Measurements from ENCODE around the gene LOXL3.
"Not testable (repeated sequence)": the region's sequence is repeated elsewhere in the genome, so short reads cannot be mapped to it uniquely, and the experiment has no call there.

The LOXL3 gene

DNA sequence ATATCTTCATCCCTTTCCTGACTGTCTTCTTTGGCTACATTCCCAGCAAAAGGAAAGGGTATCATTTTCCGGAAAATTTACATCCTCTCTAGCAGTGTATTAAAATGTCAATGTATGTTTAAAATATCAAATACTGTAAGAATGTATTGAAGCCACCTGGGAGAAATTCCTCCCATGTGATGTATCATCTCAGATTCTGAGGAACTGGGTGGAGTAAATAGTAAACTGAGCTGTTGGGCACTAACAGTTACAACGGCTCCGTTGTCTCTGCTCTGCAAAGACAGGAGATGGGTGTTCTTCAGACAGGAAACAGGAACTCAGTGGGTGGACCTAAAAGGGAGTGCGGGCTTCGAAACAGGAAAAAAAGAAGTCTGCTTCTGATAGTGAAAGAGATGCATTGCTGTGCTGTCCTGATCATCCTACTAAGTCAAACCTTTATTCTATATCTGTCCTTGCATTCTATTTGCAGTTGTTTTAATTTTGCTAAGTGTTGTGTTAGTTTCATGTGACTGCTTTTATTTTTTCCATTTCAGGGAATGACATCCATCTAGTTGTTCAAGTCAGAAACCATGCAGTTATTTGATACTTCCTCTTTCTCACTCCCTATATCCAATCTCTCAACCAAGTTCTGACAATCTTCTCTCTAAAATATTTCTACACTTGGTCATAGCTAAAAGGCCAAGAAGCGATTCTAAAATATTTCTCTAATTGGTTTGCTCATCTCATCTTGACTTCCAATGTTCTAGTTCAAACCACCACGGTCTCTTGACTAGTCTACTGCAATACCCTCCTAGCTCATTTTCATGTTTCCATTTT, 20.2 kb upstream of the LOXL3 start:
- DNase-seq (ENCODE audit: low read depth): no peak

DNA sequence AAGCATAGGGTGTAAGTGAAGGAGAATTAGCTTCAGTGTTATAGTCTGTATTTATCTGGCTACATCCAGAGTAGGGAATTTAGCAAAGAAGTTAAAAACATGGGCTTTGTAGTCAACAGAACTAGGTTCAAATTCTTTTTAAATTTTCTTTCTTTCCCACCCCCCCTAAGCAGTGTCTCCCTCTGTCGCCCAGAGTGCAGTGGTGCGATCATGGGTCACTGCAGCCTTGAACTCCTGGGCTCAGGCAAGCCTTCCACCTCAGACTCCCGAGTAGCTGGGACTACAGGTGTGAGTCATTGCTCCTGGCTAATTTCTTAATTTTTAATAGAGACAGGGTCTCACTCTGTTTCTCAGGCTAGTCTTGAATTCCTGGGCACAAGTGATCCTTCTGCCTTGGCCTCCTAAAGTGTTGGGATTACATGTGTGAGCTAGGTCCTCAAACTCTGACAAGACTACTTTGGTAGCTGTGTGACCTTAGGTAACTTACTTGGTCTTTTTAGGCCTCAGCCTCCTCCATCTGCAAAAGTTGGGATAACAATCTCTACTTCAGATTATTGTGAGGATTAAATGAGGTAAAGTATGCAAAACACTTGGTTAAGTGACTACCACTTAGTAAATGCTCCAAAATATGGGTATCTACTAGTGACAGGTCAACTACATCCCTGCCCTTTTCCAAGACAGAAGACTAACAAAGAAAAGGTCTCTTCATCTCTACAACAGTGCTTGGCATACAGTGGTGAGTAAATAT, 18.6 kb upstream of the LOXL3 start:
- no peak for DNase-seq (ENCODE audit: low read depth)

DNA sequence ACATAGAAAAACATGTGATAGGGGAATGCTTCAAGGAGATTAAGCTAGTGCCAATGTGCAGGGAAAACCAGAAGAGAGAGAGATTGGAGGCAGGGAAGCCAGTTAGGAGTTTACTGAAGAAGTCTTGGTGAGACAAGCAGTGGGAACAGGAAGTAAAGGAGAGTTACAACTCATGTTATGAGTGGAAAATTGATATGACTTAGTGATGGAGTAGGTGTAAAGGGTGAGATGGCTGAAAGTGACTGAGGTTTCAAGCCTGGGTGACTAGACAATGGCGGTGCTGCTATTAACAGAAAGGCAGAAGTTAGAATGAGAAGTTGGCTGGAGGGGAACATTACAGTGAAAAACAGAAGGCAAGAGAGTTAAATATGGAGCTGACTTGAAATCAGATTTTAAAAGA, 17.3 kb upstream of the LOXL3 start:
- no peak for DNase-seq (ENCODE audit: low read depth)

DNA sequence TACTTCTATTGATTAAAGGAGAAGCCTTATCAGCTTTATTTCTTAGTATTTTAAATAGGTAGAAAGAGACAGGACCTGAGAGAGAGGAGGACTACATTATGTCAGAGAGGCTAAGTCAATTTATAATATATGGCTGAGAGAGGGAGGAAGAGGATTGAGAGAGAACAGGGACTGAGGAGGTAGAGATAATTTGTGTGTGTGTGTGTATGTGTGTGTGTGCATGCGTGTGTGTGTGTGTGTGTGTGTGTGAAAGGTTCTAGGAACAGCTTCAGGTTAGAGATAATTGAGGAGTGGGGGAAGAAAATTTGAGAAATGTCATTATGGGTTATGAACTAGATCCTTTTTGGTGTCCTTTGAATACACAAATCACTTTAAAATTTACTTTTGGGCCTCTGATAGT, 15.9 kb upstream of the LOXL3 start:
- no peak for DNase-seq (ENCODE audit: low read depth)

DNA sequence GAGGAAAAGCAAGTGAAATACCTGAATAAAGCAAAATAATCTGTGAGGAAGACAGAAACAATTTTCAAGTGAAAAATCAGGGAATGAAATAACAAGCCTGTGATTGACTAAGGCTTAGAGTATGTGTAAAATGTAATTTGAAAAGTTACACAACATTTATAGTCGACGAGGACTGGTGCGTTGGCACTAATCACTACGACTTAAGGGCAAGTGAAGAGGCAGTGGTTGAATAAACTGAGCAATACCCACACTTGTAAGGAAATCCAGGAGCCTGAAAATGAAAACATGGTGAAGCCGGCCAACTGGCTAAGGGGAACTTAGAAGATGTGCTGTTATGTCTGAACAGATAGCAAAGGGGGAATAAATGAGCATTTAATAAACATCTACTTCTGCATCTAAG, 14.1 kb upstream of the LOXL3 start:
- DNase-seq (ENCODE audit: low read depth): peak; percentile 70

DNA sequence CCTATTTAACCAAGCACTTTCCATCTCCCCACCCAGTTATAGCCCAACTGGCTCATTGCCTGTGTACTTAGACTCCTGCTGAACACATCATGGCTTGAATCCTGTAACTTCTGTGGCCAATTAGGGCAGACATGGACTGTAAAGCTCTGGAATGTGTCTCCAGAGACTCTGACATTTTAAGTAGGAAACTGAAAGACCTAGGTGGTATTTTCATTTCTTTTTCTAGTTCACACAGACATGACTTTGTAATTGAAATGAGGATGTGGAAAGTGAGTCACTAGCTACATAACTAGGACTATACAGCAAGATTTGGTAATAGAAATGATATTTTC, 13.0 kb upstream of the LOXL3 start:
- DNase-seq (ENCODE audit: low read depth): peak; percentile 94

DNA sequence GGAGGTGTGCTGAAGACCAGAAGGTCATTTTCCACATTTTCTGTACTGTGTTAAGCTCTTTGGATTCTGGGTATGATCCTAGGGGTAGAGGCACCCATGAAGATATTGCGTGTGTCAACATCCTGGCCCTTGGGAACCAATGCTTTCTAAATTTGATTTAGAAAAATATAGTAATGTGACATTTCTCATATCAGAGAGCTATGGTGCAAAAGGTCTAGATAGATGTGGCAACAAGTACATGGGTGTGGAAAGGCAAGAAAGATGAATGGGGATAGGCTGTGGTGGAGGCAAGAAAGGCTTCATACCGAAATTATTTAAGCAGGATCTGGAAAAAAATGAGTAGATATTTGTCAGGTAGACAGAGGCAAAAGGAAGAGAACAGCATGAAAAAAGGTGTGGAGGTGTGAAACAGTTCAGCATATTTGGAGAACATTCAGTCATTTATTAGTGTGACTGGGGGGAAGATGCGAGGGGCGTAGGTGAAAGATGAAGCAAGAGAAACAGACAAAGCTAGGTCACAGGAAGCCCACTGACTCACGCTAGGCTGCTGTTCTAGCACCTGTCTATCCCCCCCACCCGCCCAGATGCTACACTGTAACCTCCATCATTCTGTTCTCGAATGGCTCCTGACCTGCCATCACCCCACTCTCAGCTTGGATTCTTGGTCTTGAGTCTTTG, 12.5 kb upstream of the LOXL3 start:
- DNase-seq (ENCODE audit: low read depth): no peak

DNA sequence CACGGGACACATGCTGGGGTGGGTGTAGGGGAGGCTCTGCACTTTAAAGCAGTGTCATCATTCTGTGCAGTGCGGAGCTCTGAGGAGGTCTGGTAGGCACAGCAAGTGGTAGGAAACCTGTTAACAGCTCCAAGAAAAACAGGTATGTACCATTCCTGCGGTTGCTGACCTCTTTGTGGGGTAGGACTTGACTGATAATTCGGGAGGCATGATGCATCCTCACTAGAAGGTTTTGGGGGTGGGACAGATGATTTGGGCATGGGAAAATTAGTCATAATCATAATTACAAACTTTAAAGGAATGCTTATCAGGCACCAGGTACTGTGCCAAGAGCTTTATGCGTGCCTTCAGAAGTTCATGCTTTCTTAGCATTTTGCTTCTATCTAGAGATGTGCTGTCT, 10.5 kb upstream of the LOXL3 start:
- no peak for DNase-seq (ENCODE audit: low read depth)

DNA sequence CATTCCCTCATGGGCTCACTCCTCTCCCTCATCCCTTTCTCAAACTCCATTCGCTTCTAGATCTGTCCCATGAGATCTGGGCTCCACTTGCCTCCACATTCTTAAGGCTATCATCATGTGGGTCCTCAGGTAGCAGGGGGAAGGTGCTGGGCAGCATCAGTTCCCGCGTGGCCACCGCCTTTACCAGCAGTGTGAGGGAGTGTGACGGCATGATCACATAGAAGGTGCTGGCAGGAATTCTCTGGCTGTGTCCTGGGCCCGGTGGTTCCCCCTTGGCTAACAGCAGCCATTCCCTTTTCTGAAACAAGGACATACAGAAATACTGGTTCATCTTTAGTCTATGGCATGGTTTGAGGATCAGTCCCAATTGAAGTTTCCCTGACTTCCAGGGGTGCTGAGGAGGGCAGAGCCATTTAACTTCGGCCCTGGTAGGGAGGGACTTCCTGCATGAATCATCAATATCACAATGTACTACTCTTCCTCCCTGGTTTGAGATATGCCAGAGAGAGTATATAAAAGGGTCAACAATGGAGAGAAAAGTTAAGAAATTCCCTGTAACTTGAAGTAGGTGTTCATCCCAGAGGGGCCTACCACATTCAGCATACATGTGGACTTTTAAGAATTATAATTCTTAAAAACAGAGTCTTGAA, 8.5 kb upstream of the LOXL3 start:
- DNase-seq (ENCODE audit: low read depth): no peak

DNA sequence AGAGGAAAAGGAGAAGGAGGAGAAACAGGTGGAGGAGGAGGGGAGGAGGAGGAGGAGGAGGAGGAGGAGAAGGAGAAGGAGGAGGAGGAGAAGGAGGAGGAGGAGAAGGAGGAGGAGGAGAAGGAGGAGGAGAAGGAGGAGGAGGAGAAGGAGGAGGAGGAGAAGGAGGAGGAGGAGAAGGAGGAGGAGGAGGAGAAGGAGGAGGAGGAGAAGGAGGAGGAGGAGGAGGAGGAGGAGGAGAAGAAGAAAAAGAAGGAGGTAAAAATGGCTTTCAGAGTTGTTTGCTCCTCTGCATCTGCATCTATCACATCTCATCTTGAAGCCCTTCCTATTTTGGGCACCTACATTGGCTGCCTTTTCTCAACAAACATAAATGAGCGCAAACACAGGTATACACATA, 7.3 kb upstream of the LOXL3 start:
- not testable (repeated sequence) for DNase-seq (ENCODE audit: low read depth)

DNA sequence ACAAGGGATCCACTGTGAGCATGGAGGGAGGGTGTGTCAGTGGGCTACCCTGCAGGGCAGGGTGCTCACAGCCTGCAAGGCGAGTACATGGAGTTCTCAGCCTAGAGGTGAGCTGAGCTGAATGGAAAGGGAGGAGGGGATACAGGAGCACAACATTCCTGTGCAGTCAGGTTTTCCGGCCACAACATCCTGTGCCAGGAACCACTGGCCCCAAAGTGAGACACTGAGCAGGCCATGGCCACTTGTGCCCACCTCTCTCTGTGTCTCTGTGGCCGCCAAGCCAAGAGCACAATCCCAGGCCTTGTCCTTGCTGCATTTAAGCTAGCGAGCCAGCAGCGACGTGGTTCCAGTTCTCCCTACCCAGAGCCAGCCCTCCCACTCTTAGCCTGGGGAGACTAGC, 6.8 kb upstream of the LOXL3 start:
- no peak for DNase-seq (ENCODE audit: low read depth)

DNA sequence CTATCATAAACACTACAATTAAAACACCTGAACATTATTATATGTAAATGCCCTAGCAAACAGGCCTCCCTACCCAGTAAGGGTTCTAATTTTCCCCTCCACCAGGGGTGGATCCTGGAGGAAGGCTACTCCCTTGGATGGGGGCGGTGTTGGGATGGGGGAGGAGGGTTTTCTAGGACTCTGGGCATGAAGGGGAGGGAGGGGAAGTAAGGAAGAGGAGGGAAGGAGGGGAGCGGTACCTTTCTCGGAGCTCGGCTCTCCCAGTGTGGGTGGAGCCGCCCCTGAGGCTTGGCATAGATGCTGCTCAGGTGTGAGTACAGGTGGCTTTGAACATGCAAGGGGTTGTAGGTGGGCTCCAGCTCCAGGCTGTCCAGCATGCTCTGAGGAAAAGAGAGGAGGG, 6.2 kb upstream of the LOXL3 start:
- DNase-seq (ENCODE audit: low read depth): no peak

DNA sequence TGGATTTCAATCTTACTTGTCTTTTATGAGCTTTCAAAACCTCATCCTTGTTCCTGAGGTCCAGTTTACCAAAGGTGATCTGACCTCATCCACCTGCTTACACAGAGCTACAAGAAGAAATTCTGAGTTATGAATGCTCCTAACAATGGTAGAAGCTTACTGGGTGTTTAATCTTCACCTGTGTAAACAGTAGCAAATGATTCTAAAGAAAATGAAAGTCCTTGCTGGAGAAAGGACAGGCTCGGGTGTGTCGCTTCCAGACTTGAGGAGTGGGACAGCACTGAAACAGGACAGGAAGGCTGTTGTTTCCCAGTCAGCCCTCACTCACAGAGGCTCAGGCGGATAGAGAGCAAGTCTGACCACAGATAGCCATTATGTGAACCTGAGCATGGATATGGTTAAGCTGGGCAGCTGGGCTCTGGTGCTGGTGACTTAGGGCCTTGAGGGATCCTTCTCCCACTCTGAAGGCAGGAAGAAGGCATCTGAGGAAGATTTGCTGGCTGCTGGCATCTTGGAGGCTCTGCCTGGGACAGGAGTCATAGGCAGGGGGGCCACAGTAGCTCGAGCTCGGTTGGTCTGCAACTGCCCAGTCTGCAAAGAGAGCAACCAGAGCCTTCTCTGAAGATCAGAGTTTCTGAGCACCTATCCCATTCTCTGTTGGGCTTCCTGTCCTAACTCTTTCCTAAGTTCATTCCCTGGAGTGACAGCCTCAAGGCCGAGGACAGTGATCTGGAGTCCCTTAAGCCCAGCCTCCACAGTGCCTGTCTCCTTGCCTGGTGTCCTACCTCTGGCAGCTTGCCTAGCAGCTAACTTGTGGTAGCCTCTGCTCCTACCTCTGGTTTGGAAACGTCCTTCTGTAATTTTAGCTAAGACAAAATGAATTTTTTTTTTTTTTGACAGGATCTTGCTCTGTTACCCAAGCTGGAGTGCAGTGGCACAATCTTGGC, 4.8 kb upstream of the LOXL3 start:
- DNase-seq (ENCODE audit: low read depth): no peak

DNA sequence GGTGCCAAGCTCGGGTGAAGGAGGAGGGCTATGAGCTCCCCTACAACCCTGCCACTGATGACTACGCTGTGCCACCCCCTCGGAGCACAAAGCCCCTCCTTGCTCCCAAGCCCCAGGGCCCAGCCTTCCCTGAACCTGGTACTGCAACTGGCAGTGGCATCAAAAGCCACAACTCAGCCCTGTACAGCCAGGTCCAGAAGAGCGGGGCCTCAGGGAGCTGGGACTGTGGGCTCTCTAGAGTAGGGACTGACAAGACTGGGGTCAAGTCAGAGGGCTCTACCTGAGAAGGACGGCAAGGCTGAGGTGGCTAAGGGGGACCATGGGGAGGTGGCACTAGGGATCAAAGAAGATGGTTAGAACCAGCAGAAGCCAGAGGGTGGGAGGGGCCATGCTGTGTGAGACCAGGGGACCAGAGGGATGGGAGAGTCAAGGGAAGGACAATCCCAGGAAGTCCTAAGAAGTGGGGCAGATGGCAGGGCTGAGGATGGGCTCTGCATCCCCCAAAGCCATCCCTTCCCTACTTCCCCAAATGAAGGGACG, 3.2 kb upstream of the LOXL3 start:
- DNase-seq (ENCODE audit: low read depth): no peak

DNA sequence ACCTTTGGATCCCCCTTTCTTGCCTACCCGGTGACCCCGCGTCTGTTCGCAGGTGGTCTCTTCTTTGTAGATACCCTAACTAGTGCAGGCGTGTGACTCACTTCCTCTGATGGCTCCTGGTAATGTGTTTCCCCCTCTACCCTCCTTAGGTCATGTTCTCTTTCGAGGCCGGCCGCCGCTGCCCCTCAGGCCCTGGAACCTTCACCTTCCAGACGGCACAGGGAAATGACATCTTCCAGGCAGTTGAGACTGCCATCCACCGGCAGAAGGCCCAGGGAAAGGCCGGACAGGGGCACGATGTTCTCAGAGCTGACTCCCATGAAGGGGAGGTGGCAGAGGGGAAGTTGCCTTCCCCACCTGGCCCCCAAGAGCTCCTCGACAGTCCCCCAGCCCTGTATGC, 2.4 kb upstream of the LOXL3 start:
- DNase-seq (ENCODE audit: low read depth): no peak

DNA sequence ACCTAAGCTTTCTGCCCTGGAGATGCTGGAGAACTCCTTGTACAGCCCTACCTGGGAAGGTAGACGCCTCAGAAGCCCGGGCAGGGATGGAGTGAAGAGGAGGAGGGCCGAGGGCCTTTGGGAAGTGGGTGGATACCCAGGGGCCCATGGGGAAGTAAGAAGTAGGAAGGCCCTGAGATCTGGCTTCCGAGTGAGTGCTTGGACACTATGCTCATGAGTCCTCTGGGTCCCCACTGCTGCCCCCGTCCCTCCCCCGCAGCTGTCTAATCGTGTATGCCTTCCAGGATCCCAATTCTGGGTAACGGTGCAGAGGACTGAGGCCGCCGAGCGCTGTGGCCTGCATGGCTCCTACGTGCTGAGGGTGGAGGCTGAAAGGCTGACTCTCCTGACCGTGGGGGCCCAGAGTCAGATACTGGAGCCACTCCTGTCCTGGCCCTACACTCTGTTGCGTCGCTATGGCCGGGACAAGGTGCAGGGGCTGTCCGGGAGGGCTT, 1.9 kb upstream of the LOXL3 start:
- no peak for DNase-seq (ENCODE audit: low read depth)

DNA sequence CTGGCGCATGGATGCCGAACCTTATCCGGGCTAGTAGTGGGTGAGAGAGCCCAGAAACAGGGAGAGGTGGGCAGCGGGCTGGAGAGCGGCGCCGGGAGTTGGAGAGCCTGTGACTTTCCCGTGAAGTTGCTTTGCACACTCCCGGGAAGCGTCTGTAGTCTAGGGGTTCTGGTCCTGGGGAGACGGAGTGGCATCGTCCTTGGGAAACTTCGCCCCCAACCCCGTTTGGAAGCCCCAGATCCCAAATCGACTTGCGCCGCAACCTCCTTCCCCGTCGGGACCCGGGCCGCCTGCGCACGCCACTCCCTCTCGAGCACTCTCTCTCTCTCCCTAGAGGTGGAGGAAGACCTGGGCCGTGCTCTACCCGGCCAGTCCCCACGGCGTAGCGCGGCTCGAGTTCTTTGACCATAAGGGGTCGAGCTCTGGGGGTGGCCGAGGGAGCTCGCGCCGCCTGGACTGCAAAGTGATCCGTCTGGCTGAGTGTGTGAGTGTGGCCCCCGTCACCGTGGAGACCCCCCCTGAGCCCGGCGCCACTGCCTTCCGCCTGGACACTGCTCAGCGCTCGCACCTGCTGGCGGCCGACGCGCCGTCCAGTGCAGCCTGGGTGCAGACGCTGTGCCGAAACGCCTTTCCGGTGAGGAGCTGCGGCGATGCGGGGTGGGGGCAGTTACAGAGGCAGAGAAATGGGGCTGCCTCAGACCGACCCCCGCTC, 1.2 kb upstream of the LOXL3 start:
- DNase-seq (ENCODE audit: low read depth): no peak

DNA sequence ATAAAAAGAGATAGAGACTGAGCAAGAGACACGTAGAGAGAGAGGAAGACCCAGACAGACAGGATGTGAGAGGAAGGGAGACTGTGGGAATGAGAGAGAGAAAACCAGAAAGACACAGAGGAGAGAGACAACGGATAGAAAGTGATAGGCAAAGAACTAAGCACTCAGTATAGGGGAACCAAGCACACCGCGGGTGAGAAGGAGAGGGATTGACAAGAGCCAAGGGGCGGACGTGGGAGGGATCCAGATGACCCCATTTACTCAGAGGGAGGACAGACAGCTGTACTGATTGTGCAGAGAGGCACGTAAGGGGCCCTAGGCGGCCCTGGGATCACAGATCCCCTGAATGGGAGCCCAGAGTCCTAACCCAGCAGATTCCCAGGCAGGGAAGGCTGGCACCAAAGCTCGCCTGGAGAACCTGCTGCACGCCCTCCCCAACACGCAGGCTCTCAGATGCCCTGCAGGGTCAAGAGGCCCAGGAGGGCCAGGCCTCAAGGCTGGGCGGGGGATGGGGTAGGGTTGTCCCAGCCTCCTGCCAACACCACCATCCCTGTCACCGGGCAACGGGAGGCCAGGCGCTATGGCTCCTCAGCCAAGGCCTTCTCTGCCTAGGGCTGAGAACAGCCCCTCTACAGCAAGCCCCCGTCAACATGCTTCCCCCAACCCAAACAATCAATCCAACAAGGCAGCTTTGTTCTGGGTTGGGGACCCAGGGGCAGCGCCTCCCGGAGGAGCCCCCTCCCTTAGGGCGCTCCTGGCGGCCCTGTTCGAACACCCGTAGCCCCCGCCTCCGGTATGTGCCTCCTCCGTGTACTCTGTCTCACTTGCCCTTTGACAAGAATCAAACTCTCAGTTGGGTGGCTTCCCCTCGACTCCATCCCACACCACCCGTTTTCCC, 579 bp downstream of the LOXL3 start:
- no peak for DNase-seq (ENCODE audit: low read depth)
